GM10248 (cell line): Measurements from ENCODE around the gene RCBTB2.

Source experiments
- CTCF ChIA-PET: fragments of 300-600 bp; sonication (Branson Sonifier 250); formaldehyde crosslinking; extraction: SDS; loops from one replicate; lab custom pipeline; 2021; ENCODE audit warnings: antibody characterized with exemption; lab: Yijun Ruan, JAX
- POLR2A ChIA-PET: fragments of 350-650 bp; sonication (Branson Sonifier 250); formaldehyde crosslinking; extraction: SDS; loops from one replicate; lab custom pipeline; 2020; ENCODE audit warnings: antibody characterized with exemption; lab: Yijun Ruan, JAX
- DNase-seq: peaks from one replicate; pipeline ENCODE4 v3.0.0; 2012; ENCODE audit errors: extremely low spot score
- TF ChIP-seq, protein P1 (sequence below): IDR thresholded peaks from 2 replicates; pipeline ENCODE4 v1.5.1; 2012; ENCODE audit warnings: mild to moderate bottlenecking, low read depth; ENCODE audit errors: extremely low read depth, missing control alignments, control extremely low read depth

Gene RCBTB2

DNA sequence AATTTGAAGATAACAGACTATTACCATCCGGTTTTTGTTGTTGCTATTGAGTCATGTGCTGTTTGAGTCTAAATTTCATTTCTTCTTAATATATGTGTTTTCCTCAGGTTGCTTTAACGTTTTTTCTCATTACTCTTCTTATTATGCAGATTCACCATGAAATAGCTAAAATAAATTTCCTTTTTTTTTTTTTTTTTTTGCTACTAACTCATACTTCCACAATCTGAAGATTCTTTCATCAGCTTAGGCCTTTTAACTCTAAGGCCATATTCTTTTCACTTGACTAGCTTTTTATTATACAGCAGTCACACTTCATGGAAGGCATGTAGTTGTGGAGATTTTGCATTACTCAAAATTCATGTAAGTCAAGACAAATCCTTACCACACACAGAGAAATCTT lies 23.9 kb upstream of the RCBTB2 start:
- no peak for DNase-seq
- ChIA-PET POLR2A (no interaction called here), CTCF (interaction anchor here (1.0 kb wide), 1 partner anchor 14 kb away, joined by 3 read pairs; no protein-coding TSS in a partner anchor)
- TF ChIP-seq, protein P1, sequence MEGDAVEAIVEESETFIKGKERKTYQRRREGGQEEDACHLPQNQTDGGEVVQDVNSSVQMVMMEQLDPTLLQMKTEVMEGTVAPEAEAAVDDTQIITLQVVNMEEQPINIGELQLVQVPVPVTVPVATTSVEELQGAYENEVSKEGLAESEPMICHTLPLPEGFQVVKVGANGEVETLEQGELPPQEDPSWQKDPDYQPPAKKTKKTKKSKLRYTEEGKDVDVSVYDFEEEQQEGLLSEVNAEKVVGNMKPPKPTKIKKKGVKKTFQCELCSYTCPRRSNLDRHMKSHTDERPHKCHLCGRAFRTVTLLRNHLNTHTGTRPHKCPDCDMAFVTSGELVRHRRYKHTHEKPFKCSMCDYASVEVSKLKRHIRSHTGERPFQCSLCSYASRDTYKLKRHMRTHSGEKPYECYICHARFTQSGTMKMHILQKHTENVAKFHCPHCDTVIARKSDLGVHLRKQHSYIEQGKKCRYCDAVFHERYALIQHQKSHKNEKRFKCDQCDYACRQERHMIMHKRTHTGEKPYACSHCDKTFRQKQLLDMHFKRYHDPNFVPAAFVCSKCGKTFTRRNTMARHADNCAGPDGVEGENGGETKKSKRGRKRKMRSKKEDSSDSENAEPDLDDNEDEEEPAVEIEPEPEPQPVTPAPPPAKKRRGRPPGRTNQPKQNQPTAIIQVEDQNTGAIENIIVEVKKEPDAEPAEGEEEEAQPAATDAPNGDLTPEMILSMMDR: no peak

DNA sequence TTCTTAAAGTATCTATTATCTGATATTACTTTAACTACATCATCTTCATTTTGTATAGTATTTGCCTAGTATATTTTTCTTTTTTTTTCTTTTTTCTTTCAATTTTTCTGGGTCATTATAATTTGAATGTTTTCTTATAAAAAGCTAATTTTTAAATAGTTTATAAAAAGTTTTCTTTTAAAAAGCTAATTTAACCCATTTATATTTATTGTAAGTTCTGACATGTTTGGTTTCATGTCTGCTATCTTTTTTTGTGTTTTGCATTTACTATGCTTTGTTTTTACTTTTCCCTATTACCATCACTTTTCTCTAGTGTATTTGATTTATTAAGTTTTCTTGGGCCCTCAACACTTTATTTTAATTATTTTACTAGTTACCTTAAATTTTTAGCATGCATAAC lies 22.6 kb upstream of the RCBTB2 start:
- DNase-seq: no peak
- ChIA-PET POLR2A (no interaction called here), CTCF (interaction anchor here (1.1 kb wide), 1 partner anchor 21 kb away, joined by 4 read pairs; no protein-coding TSS in a partner anchor)
- TF ChIP-seq, protein P1: no peak

DNA sequence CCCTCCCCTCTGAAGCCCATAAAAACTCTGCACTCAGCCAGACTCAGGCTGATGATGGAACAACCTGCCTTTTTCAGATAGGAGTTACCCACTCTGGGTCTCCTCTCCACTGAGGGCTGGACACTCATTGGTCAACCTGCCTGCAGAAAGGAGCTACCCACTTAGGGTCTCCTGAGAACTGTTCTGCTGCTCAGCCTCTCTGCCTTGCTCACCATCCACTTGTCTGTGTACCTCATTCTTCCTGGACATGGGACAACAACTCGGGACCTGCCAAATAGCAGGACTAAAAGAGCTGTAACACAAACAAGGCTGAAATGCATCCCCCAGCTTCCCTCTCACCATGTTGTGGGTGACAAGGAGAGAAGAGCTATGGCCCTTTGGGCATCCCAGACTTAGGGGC lies 18.4 kb upstream of the RCBTB2 start:
- DNase-seq: no peak
- ChIA-PET POLR2A (no interaction called here), CTCF (interaction anchor here (1.1 kb wide), 1 partner anchor 10 kb away, joined by 3 read pairs; no protein-coding TSS in a partner anchor)
- TF ChIP-seq, protein P1: no peak

DNA sequence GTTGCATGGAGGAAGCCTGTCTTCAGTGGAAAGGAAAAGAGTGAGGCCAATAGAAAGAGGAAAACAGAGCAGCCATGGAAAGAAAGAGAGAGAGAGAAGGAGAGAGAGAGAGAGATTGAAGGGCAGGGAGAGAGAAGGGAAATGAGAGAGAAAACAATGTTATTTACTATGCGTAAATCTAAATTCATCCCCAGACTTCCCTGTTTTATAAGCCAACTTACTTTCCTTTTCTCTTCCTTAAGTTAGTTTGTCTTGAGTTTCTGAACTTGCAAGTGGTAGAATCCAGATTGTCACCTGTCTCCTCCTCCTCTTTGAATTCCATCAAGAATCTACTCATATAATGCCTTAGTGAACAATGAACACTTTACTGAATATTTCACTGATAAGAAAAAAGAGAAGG lies 16.8 kb upstream of the RCBTB2 start:
- no peak for DNase-seq
- POLR2A ChIA-PET: no interaction called here
- TF ChIP-seq, protein P1: no peak
- CTCF ChIA-PET: no interaction called here

DNA sequence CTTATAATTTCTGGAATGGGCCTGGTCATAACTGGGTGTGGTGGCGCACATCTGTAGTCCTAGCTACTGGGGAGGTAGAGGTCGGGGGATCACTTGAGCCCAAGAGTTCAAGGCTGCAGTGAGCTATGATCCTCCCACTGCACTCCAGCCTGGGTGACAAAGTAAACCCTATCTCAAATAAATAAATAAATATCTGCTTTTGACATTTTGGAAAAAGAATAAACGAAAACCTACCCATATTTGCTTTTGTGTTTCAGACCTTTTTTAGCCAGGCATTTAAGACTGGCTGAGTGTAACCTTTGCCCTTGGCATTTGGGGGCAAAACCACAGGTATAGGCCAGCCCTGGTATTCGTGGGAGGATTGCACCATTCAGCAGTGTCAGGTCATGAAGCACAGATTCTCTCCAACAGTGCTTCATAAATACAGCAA lies 14.8 kb upstream of the RCBTB2 start:
- POLR2A ChIA-PET: interaction anchor here (0.7 kb wide), 1 partner anchor 546 kb away, joined by 4 read pairs; no protein-coding TSS in a partner anchor
- TF ChIP-seq, protein P1: no peak
- no peak for DNase-seq
- CTCF ChIA-PET: interaction anchor here (0.7 to 0.9 kb wide), 2 partner anchors 12 to 150 kb away, joined by 3 read pairs; no protein-coding TSS in a partner anchor

DNA sequence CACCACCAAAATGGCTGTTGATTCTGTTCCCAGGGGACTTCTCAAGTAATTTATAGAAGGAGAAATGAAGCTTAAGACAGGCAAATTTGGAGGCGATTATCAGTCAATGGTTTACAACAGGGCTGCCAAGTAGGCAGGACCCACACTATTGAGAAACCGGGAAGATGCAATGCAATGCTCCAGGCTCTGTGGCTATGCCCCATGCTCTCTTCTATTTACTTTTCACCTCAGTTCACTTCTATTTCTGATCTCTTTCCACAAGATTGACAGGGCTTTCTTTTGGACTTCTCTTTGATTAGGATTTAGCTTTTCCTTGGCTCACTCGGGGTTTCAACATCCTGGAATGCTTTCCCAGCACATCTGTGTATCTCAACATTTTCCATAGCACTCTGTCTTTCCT lies 12.7 kb upstream of the RCBTB2 start:
- CTCF ChIA-PET: interaction anchor here (0.8 to 3.4 kb wide), 9 partner anchors 16 to 223 kb away, joined by 3 to 10 read pairs (median 3); no protein-coding TSS in a partner anchor
- POLR2A ChIA-PET: no interaction called here
- DNase-seq: no peak
- TF ChIP-seq, protein P1: no peak
